ENCODE data around the gene ZFP64. TPM values are rescaled to one million over a fixed set of nuclear protein-coding genes. Genes with fewer than 3 reads are reported as not detected.
"Not testable (repeated sequence)": the region's sequence is repeated elsewhere in the genome, so short reads cannot be mapped to it uniquely, and the experiment has no call there.

Gene ZFP64
- total RNA-seq, 1 donor from 2014 or later, result 11.5 TPM

- peak; percentile 23 for DNase-seq
Observed at GRCh38 chr20:52153896-52154295, 37.7 kb downstream of the ZFP64 start.

- no peak for DNase-seq
Observed at GRCh38 chr20:52152921-52153320, 38.7 kb downstream of the ZFP64 start.

GRCh38 chr20:52152416-52152815 lies 39.2 kb downstream of the ZFP64 start:
- no peak for DNase-seq

GRCh38 chr20:52150440-52151258 lies 40.9 kb downstream of the ZFP64 start:
- no peak for DNase-seq

GRCh38 chr20:52145587-52145986 lies 46.0 kb downstream of the ZFP64 start:
- DNase-seq, result no peak

- no peak for DNase-seq
Observed at GRCh38 chr20:52143277-52143676, 48.3 kb downstream of the ZFP64 start.

GRCh38 chr20:52142757-52143156 lies 48.8 kb downstream of the ZFP64 start:
- no peak for DNase-seq

- no peak for DNase-seq
Observed at GRCh38 chr20:52139986-52140385, 51.6 kb downstream of the ZFP64 start.

GRCh38 chr20:52137850-52138249 lies 53.7 kb downstream of the ZFP64 start:
- DNase-seq, result no peak

GRCh38 chr20:52133714-52134113 lies 57.9 kb downstream of the ZFP64 start:
- DNase-seq, result not testable (repeated sequence)

GRCh38 chr20:52132337-52132736 lies 59.2 kb downstream of the ZFP64 start:
- DNase-seq, result no peak

GRCh38 chr20:52131048-52131643 lies 60.4 kb downstream of the ZFP64 start:
- DNase-seq, result no peak

GRCh38 chr20:52130406-52130805 lies 61.2 kb downstream of the ZFP64 start:
- DNase-seq, result no peak

GRCh38 chr20:52129611-52130010 lies 62.0 kb downstream of the ZFP64 start:
- DNase-seq, result no peak

GRCh38 chr20:52127309-52127708 lies 64.3 kb downstream of the ZFP64 start:
- no peak for DNase-seq

GRCh38 chr20:52124821-52125220 lies 66.8 kb downstream of the ZFP64 start:
- no peak for DNase-seq

GRCh38 chr20:52118696-52119095 lies 72.9 kb downstream of the ZFP64 start:
- DNase-seq, result no peak

GRCh38 chr20:52118016-52118623 lies 73.5 kb downstream of the ZFP64 start:
- no peak for DNase-seq

- no peak for DNase-seq
Observed at GRCh38 chr20:52110456-52110855, 81.1 kb downstream of the ZFP64 start.

- DNase-seq, result no peak
Observed at GRCh38 chr20:52105442-52106422, 85.8 kb downstream of the ZFP64 start.

- DNase-seq, result peak; percentile 17
Observed at GRCh38 chr20:52104546-52105441, 86.8 kb downstream of the ZFP64 start.

Measured in skin of body (tissue), 2 donors.